Endothelial cell of umbilical vein (primary cell): ENCODE measurements around the gene SPATA45. TPM values are rescaled to one million over a fixed set of nuclear protein-coding genes. Genes with fewer than 3 reads are reported as not detected.
"Not testable (repeated sequence)": the region's sequence is repeated elsewhere in the genome, so short reads cannot be mapped to it uniquely, and the experiment has no call there.

Experiments
- BruUV-seq: library from RNA; stranded (reverse); fragments of 400-500 nt; replicated peaks from 2 replicates; lab custom pipeline; 2021; lab: Mats Ljungman, UMichigan
- CTCF ChIA-PET: fragments of 300-600, 350-600 bp; sonication (Branson Sonifier 250); formaldehyde crosslinking; loops from one replicate; lab custom pipeline; 2021; ENCODE audit warnings: antibody characterized with exemption, inconsistent platforms; lab: Charles Lee
- POLR2A ChIA-PET: fragments of 300-600, 350-600 bp; sonication (Branson Sonifier 250); formaldehyde crosslinking; loops from one replicate; lab custom pipeline; 2021; ENCODE audit warnings: antibody characterized with exemption, inconsistent platforms; lab: Charles Lee
- DNase-seq: peaks from one replicate; pipeline ENCODE4 v3.0.0-alpha.2; 2011; ENCODE audit warnings: low read depth, low spot score
- FAIRE-seq: peaks from 2 replicates; lab custom pipeline; 2011; peaks lifted over from hg19 to GRCh38; lab: Jason Lieb, UNC
- H2AFZ ChIP-seq: 2 replicates; pipeline ENCODE4 v1.6.0; 2012; ENCODE audit warnings: low read depth, low read length, control low read depth, inconsistent platforms
- H3K27ac ChIP-seq: 2 replicates; pipeline ENCODE4 v1.5.1; 2011; ENCODE audit warnings: low read depth, mild to moderate bottlenecking, control low read depth, low read length, moderate library complexity; ENCODE audit not compliant: insufficient read depth
- H3K27me3 ChIP-seq, 2 experiments: 2 replicates each; pipeline versions ENCODE4 v1.6.0 to v1.6.1; 2011; ENCODE audit warnings: low read length in 2 of 2, mixed read lengths in 1 of 2; ENCODE audit not compliant: control insufficient read depth in 2 of 2, insufficient read depth in 2 of 2
- H3K36me3 ChIP-seq, 2 experiments: 2 replicates in 1 of 2; 3 replicates in 1 of 2; pipeline ENCODE4 v1.5.1; 2011; ENCODE audit warnings: low read length in 2 of 2, mild to moderate bottlenecking in 1 of 2, moderate library complexity in 1 of 2; ENCODE audit not compliant: control insufficient read depth in 2 of 2, insufficient read depth in 2 of 2; ENCODE audit errors: extremely low read depth in 1 of 2
- H3K4me1 ChIP-seq: 3 replicates; pipeline ENCODE4 v1.5.1; 2011; ENCODE audit warnings: mild to moderate bottlenecking, low read length; ENCODE audit not compliant: control insufficient read depth, insufficient read depth; ENCODE audit errors: extremely low read depth
- H3K4me2 ChIP-seq: 2 replicates; pipeline ENCODE4 v1.6.1; 2011; ENCODE audit warnings: low read length, control low read depth, mixed read lengths; ENCODE audit not compliant: insufficient read depth
- H3K4me3 ChIP-seq, 3 experiments: fragments of 200-600 bp in 1 of 3; sonication (generic), shearing (Covaris generic) in 1 of 3; replicated peaks in 1 of 3; 2 replicates each; pipeline ENCODE4 v1.5.1; 2011 to 2016; ENCODE audit warnings: control low read depth in 3 of 3, low read length in 3 of 3, mild to moderate bottlenecking in 2 of 3, inconsistent platforms in 1 of 3, low read depth in 1 of 3, moderate library complexity in 1 of 3; ENCODE audit not compliant: insufficient read depth in 1 of 3
- H3K79me2 ChIP-seq: 2 replicates; pipeline ENCODE4 v1.6.0; 2012; ENCODE audit warnings: low read length, inconsistent platforms; ENCODE audit not compliant: control insufficient read depth, insufficient read depth
- H3K9ac ChIP-seq: replicated peaks from 2 replicates; pipeline ENCODE3; 2011; ENCODE audit warnings: low read length, control low read depth; ENCODE audit not compliant: insufficient read depth; ENCODE audit errors: extremely low read depth
- H3K9me1 ChIP-seq: replicated peaks from 3 replicates; pipeline ENCODE4 v1.6.0; 2011; ENCODE audit warnings: mild to moderate bottlenecking, low read length; ENCODE audit not compliant: control insufficient read depth, insufficient read depth; ENCODE audit errors: extremely low read depth
- H3K9me3 ChIP-seq: replicated peaks from 2 replicates; pipeline ENCODE4 v1.5.1; 2012; ENCODE audit warnings: low read length, inconsistent platforms; ENCODE audit not compliant: control insufficient read depth, insufficient read depth
- H4K20me1 ChIP-seq: replicated peaks from 2 replicates; pipeline ENCODE3; 2011; ENCODE audit warnings: mild to moderate bottlenecking, low read length; ENCODE audit not compliant: control insufficient read depth, insufficient read depth; ENCODE audit errors: extremely low read depth
- CTCF ChIP-seq, 2 donors: IDR thresholded peaks; 1 replicate in 1 of 2; 2 replicates in 1 of 2; pipeline ENCODE4 v1.5.1; 2011; ENCODE audit warnings: low read length in 2 of 2, mild to moderate bottlenecking in 2 of 2, moderate library complexity in 2 of 2, control low read depth in 1 of 2, inconsistent platforms in 1 of 2, low read depth in 1 of 2; ENCODE audit not compliant: insufficient read depth in 1 of 2; ENCODE audit errors: extremely low read depth in 1 of 2
- EZH2 ChIP-seq: IDR thresholded peaks from 2 replicates; pipeline ENCODE4 v1.6.1; 2012; ENCODE audit warnings: borderline replicate concordance, low read depth, mild to moderate bottlenecking, moderate library complexity, low read length, inconsistent platforms; ENCODE audit not compliant: severe bottlenecking
- FOS ChIP-seq: IDR thresholded peaks from 2 replicates; pipeline ENCODE4 v1.6.1; 2011; ENCODE audit warnings: mild to moderate bottlenecking, low read length, moderate library complexity, borderline replicate concordance; ENCODE audit not compliant: insufficient read depth
- GATA2 ChIP-seq: IDR thresholded peaks from 2 replicates; pipeline ENCODE4 v1.7.0; 2011; ENCODE audit warnings: low read depth, mild to moderate bottlenecking, moderate library complexity, mixed read lengths, low read length; ENCODE audit not compliant: insufficient read length, insufficient read depth
- JUN ChIP-seq: IDR thresholded peaks from 2 replicates; pipeline ENCODE4 v1.6.1; 2011; ENCODE audit warnings: borderline replicate concordance, low read depth; ENCODE audit not compliant: insufficient read length, insufficient read depth
- MAX ChIP-seq: IDR thresholded peaks from 2 replicates; pipeline ENCODE4 v1.6.1; 2011; ENCODE audit not compliant: insufficient read depth, insufficient read length
- MYC ChIP-seq: IDR thresholded peaks from one replicate; pipeline ENCODE4 v1.6.1; 2011; ENCODE audit warnings: mild to moderate bottlenecking, low read depth, low read length
- POLR2A ChIP-seq: IDR thresholded peaks from 2 replicates; pipeline ENCODE4 v1.6.1; 2012; ENCODE audit warnings: low read depth, mild to moderate bottlenecking, control low read depth, low read length
- POLR2AphosphoS5 ChIP-seq: IDR thresholded peaks from 2 replicates; pipeline ENCODE4 v1.6.1; 2012; ENCODE audit warnings: low read depth, mild to moderate bottlenecking, control low read depth, low read length, moderate library complexity; ENCODE audit not compliant: insufficient read depth
- dilution Hi-C: fragments of 300-500 bp; cut with MboI; formaldehyde crosslinking; loops from one replicate; pipeline ENCODE4 v1.15.0; 2019; ENCODE audit warnings: low sequenced_read_pairs; ENCODE audit not compliant: extremely low pct_ligation_motif_present
- intact Hi-C: fragments of 100-400 bp; cut with micrococcal nuclease; formaldehyde crosslinking; loops from one replicate; pipeline ENCODE4 v1.10.0; 2022
- polyA plus RNA-seq, 4 experiments: library from polyadenylated mRNA; depleted of rRNA in 3 of 4; stranded (reverse) in 3 of 4; unstranded in 1 of 4; fragments of >200 nt; gene quantifications; 2 replicates each; pipeline versions ENCODE4 v1.2.1 to v1.2.3, GENCODE V29; 2011 to 2012; ENCODE audit warnings: missing spikeins in 1 of 4
- total RNA-seq: library from RNA; stranded (reverse); gene quantifications from 2 replicates; pipeline ENCODE4 v1.2.3, GENCODE V29; 2021

Gene SPATA45
- total and polyA plus RNA-seq, 2 donors (not counting 3 experiments of a cell fraction or from before 2014, with no cell fraction given): not detected

GRCh38 chr1:212864201-212864600 lies 16.8 kb upstream of the SPATA45 start:
- peaks cover 16% of the 10 kb centered on the region for H3K4me1 ChIP-seq
- no peaks in the 10 kb centered on the region for H3K9me3 ChIP-seq
- no peaks in the 10 kb centered on the region for H3K9me1 ChIP-seq
- peaks cover 3% of the 10 kb centered on the region for H4K20me1 ChIP-seq
- H3K27ac ChIP-seq: no peak overlapping the region
- H2AFZ ChIP-seq: no peak overlapping the region
- intact Hi-C loops: no loop called here
- peaks cover 34% of the 10 kb centered on the region for H3K79me2 ChIP-seq
- FAIRE-seq (no peak), DNase-seq (no peak)
- dilution Hi-C loops: no loop called here
- TF ChIP-seq CTCF (IDR thresholded peaks at IDR 0.05; ENCODE audit: extremely low read depth in 1 of 2, insufficient read depth in 1 of 2, low read depth in 1 of 2, low read length in 2 of 2): no peak
- TF ChIP-seq POLR2A: no peak
- TF ChIP-seq MAX: no peak
- no peak for TF ChIP-seq EZH2
- no peak for TF ChIP-seq MYC
- no peak for TF ChIP-seq JUN
- TF ChIP-seq GATA2: no peak
- no peak for TF ChIP-seq FOS
- TF ChIP-seq POLR2AphosphoS5: no peak
- H3K9ac ChIP-seq: no peak overlapping the region
- POLR2A ChIA-PET: no interaction called here
- no peaks in the 10 kb centered on the region for H3K27me3 ChIP-seq
- no TSS peak for BruUV-seq
- H3K4me3 ChIP-seq: no peak overlapping the region
- no peaks in the 10 kb centered on the region for H3K36me3 ChIP-seq
- no peak overlapping the region for H3K4me2 ChIP-seq
- CTCF ChIA-PET: interaction anchor here (1.0 kb wide), 1 partner anchor 16 kb away, joined by 3 read pairs; no protein-coding TSS in a partner anchor

GRCh38 chr1:212863345-212863744 lies 15.9 kb upstream of the SPATA45 start:
- BruUV-seq, H3K4me3 ChIP-seq, H3K36me3 ChIP-seq, H3K9ac ChIP-seq, H3K9me1 ChIP-seq, H3K27ac ChIP-seq, DNase-seq, H3K27me3 ChIP-seq, intact Hi-C loops, FAIRE-seq, H2AFZ ChIP-seq, POLR2A ChIA-PET, dilution Hi-C loops, H4K20me1 ChIP-seq, H3K9me3 ChIP-seq, H3K4me2 ChIP-seq: not testable (repeated sequence)
- peaks cover 19% of the 10 kb centered on the region for H3K4me1 ChIP-seq
- CTCF ChIA-PET: interaction anchor here (1.1 to 1.6 kb wide), 2 partner anchors 48 to 72 kb away, joined by 3 to 5 read pairs; partner anchors contain the start of genes NSL1 and TATDN3
- peaks cover 43% of the 10 kb centered on the region for H3K79me2 ChIP-seq
